GM21515 (cell line): ENCODE measurements around the gene ZNF106.

Source experiments
- ATAC-seq: cut with Tn5 transposase; IDR thresholded peaks from one replicate; pipeline ENCODE4 v1.9.1; 2021; ENCODE audit not compliant: unreplicated experiment

ZNF106 gene

GRCh38 chr15:42373274-42373673 lies 117.7 kb downstream of the ZNF106 start:
- no peak for ATAC-seq

- no peak for ATAC-seq
Measured at GRCh38 chr15:42371096-42371495, 119.8 kb downstream of the ZNF106 start.

GRCh38 chr15:42368096-42368495 lies 122.8 kb downstream of the ZNF106 start:
- ATAC-seq = no peak

GRCh38 chr15:42367041-42367440 lies 123.9 kb downstream of the ZNF106 start:
- ATAC-seq = no peak

DNA sequence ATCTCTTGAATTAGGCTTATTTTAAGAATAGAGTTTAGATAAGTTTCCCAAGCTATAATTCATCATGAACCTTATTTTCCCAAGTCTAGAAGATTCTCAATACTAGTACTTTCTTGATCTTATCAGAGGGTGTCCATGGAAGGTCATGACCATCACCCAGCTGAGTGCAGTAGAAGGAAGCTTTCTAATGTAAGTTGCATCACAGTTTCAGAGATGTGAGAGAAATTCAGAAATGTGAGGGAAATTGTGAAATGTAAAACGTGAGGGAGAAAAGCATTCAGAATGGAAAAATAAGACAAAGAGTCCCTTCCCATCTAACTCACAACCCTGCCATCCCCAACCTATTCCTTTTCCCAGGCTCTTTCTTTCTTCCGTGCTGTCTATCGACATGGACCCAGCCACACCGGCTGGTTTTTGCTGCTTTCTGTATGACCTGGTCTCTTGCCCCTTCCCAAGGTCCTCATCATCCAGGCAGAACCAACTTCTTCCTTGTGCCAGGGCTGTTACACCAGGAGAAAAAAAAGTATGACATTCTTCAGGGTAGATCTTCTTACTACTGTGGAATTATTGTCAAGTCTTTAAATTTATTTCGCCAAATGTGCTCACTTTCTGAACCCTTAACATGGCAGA lies 124.9 kb downstream of the ZNF106 start:
- ATAC-seq = no peak

- ATAC-seq = no peak
Measured at GRCh38 chr15:42364529-42364928, 126.4 kb downstream of the ZNF106 start.

- no peak for ATAC-seq
Measured at GRCh38 chr15:42363942-42364341, 127.0 kb downstream of the ZNF106 start.

DNA sequence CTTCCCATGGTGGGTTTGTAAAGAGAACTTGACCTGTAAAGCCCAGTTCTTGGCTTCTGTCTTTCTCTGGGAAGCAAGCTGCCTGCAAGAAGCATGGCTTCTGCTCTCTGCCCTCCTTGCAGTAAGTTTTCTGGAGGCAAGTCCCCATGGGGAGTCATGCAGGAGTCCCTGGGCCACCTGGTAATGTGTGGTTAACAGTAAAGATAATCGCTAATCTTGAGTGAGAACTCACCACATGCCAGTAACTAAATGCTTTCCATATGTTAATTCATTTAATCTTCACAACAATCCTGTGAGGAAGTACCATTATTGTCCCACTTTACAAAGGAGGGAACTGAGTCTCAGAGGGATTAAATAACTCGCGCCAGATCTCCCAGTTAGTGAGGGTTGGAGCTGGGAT lies 127.5 kb downstream of the ZNF106 start:
- ATAC-seq = no peak
